Upper lobe of left lung (tissue), 6 donors: Measurements from ENCODE around the gene WDR76. TPM values are rescaled to one million over a fixed set of nuclear protein-coding genes. Genes with fewer than 3 reads are reported as not detected.

ENCODE experiments used
- ATAC-seq, 2 donors: fragments of 200-7000 bp; cut with Tn5 transposase; one replicate each; pipeline ENCODE4 v1.9.1; 2022; ENCODE audit warnings: mild to moderate bottlenecking in 2 of 2, moderate library complexity in 2 of 2; ENCODE audit not compliant: low FRiP score in 2 of 2
- DNase-seq, 2 donors: peaks; one replicate each; pipeline ENCODE4 v3.0.0-alpha.2; 2019 to 2020
- H3K27ac ChIP-seq, 4 donors: fragments of 200-600 bp; sonication (generic); one replicate each; pipeline ENCODE4 v1.5.1; 2016 to 2019
- H3K27me3 ChIP-seq, 4 donors: fragments of 200-600 bp; sonication (generic); one replicate each; pipeline ENCODE4 v1.5.1; 2017 to 2019
- H3K36me3 ChIP-seq, 4 donors: fragments of 200-600 bp; sonication (generic); one replicate each; pipeline ENCODE4 v1.5.1; 2016 to 2019
- H3K4me1 ChIP-seq, 4 donors: fragments of 200-600 bp; sonication (generic); one replicate each; pipeline ENCODE4 v1.5.1; 2018 to 2019
- H3K4me3 ChIP-seq, 4 donors: fragments of 200-600 bp; sonication (generic); one replicate each; pipeline ENCODE4 v1.5.1; 2017 to 2019; ENCODE audit warnings: mild to moderate bottlenecking in 2 of 4, moderate library complexity in 1 of 4
- H3K9me3 ChIP-seq, 4 donors: fragments of 200-600 bp; sonication (generic); one replicate each; pipeline ENCODE4 v1.5.1; 2018 to 2019
- EP300 ChIP-seq, 4 donors: sonication (generic); formaldehyde crosslinking; IDR thresholded peaks; one replicate each; pipeline ENCODE4 v1.5.1; 2017; ENCODE audit warnings: antibody characterized with exemption in 4 of 4, control low read depth in 2 of 4
- POLR2A ChIP-seq, 4 donors: fragments of 450-650 bp; IDR thresholded peaks; one replicate each; pipeline ENCODE4 v1.5.1; 2016 to 2017; ENCODE audit warnings: antibody characterized with exemption in 4 of 4, mild to moderate bottlenecking in 2 of 4
- POLR2AphosphoS5 ChIP-seq, 2 donors: sonication (generic); formaldehyde crosslinking; IDR thresholded peaks; one replicate each; pipeline ENCODE4 v1.5.1; 2017; ENCODE audit warnings: antibody characterized with exemption in 2 of 2
- WGBS, 2 donors: methylation state at CpG; one replicate each; pipeline ENCODE4 v1.1.5; 2017 to 2018; 5-methylcytosine and 5-hydroxymethylcytosine counted together
- total RNA-seq, 6 donors: library from RNA; depleted of rRNA in 4 of 6; stranded (reverse); fragments of >200 nt in 4 of 6; gene quantifications; one replicate each; pipeline versions ENCODE4 v1.1.0 to v1.2.1, GENCODE V29; 2016 to 2021
- TF ChIP-seq, protein P1 (sequence below), 6 experiments: fragments of 450-650 bp in 4 of 6; fragments of 200-600 bp in 2 of 6; sonication (generic) in 2 of 6; IDR thresholded peaks; one replicate each; pipeline ENCODE4 v1.5.1; 2016 to 2019; ENCODE audit warnings: antibody characterized with exemption in 6 of 6
- donor health status: DM: no; HTN: no; CAD: no; lungs with moderate emphysema.
- donor health status: DM: no; HTN: yes; CAD: no; lungs with severe emphysema.

WDR76 gene
- total RNA-seq, result 10 to 100 TPM in 1 of 6 donors, 1 to 10 TPM in 4, under 1 TPM in 1; 0.89 to 10.1 (median 3.4) TPM

DNA sequence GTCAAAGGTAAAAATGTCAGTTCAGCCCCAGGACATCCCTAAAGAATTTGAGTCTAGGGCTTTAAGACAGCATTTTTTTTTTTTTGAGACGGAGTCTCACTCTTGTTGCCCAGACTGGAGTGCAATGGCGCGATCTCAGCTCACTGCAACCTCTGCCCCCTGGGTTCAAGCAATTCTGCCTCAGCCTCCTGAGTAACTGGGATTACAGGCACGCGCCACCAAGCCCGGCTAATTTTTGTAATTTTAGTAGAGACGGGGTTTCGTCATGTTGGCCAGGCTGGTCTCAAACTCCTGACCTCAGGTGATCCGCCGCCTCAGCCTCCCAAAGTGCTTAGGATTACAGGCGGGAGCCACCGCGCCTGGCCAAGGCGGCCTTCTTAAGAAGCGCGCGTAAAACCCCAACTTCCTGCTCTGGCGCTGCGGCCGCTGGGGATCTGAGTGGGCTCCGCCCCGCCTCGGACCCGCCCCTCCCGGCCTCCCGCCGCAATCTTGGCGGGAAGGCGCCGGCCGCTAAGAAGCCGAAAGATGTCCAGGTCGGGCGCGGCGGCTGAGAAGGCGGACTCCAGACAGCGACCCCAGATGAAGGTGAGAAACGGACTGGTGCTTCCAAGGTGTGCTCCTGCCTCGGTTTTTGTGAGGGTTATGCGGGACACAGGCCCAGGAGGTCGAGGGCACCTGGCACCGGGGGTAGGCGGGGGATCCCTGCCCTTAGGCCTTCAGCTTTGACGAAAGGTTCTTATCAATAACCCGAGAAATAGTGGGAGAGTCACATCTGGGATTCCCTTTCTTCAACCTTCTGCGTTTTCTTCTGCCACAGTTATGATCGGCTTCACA, at the start of gene WDR76:
Gene WDR76 (plus strand): TSS at position 495 of the 834 bp plus-strand sequence. CDS start 31 bp downstream, at position 526.
- no peaks in the 10 kb centered on the region for H3K9me3 ChIP-seq
- 9 to 10% methylated on average over 24 to 27 of the region's 48 CpGs for WGBS, 2 donors
- TF ChIP-seq POLR2AphosphoS5 (IDR thresholded peaks at IDR 0.05) (peak in 1 of 2 donors; percentile 58), EP300 (IDR thresholded peaks at IDR 0.05) (no peak), POLR2A (IDR thresholded peaks at IDR 0.05) (peak in 1 of 4 donors; percentile 47)
- TF ChIP-seq, protein P1, sequence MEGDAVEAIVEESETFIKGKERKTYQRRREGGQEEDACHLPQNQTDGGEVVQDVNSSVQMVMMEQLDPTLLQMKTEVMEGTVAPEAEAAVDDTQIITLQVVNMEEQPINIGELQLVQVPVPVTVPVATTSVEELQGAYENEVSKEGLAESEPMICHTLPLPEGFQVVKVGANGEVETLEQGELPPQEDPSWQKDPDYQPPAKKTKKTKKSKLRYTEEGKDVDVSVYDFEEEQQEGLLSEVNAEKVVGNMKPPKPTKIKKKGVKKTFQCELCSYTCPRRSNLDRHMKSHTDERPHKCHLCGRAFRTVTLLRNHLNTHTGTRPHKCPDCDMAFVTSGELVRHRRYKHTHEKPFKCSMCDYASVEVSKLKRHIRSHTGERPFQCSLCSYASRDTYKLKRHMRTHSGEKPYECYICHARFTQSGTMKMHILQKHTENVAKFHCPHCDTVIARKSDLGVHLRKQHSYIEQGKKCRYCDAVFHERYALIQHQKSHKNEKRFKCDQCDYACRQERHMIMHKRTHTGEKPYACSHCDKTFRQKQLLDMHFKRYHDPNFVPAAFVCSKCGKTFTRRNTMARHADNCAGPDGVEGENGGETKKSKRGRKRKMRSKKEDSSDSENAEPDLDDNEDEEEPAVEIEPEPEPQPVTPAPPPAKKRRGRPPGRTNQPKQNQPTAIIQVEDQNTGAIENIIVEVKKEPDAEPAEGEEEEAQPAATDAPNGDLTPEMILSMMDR (IDR thresholded peaks at IDR 0.05), result no peak
- H3K27me3 ChIP-seq, result no peaks in the 10 kb centered on the region
- H3K36me3 ChIP-seq, result no peaks in the 10 kb centered on the region
- H3K4me3 ChIP-seq, result peak within 1 kb of the TSS; percentile 51 to 69 (median 58)
- peaks cover 27 to 51% (median 36%) of the 10 kb centered on the region in 4 donors for H3K4me1 ChIP-seq
- DNase-seq, result peak; percentile 92 to 96
- peak within 1 kb of the TSS; percentile 23 to 81 (median 75) for H3K27ac ChIP-seq
- peak; percentile 90 to 95 for ATAC-seq

DNA sequence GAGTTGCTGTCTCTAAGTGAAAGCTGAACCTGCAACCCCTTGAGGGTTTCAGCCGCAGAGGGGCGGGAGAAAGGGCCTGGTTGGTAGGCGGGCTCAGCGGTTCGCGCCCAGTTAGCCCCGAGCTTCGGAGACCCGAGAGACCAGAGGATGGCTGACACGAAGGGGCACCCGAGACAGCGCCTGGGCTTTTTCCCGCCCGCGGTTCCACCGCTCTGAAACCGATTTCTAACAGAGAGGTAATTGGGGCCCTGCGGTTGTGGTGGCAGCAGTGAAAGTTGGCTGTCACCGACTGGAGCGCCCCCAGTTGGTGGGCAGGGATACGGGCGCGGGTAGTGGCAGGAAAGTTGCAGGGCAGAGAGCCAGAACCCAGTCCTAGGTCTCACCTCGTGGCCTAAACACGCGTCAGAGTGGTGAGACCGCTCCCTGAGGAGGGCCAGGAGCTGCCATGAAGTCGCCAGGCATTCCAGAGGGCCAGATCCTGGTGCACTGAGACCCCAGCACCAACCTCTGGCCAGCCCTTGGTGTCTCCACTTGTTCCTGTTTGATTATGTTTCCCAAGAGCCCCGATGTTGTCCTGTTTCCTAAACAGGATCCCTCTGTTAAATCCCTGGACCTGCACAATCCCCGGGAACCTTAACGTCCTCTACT, 49.4 kb upstream of the WDR76 start:
- peak overlapping the region; percentile 65 to 86 (median 70) for H3K4me3 ChIP-seq
- H3K27ac ChIP-seq, result peak overlapping the region; percentile 89 to 93 (median 92)
- ATAC-seq, result peak; percentile 91 to 92
- 4 to 8% methylated on average over 4 to 7 of the region's 31 CpGs for WGBS, 2 donors
- H3K9me3 ChIP-seq, result no peaks in the 10 kb centered on the region
- no peaks in the 10 kb centered on the region for H3K27me3 ChIP-seq
- peaks cover 10 to 23% (median 14%) of the 10 kb centered on the region in 4 donors for H3K4me1 ChIP-seq
- TF ChIP-seq, protein P1 (IDR thresholded peaks at IDR 0.05), result peak; percentile 73 to 91 (median 88)
- TF ChIP-seq POLR2A (IDR thresholded peaks at IDR 0.05) (no peak), POLR2AphosphoS5 (IDR thresholded peaks at IDR 0.05) (peak; percentile 26 to 62)
- peak; percentile 88 to 91 for DNase-seq
- peaks cover 8 to 19% (median 11%) of the 10 kb centered on the region in 4 donors for H3K36me3 ChIP-seq

DNA sequence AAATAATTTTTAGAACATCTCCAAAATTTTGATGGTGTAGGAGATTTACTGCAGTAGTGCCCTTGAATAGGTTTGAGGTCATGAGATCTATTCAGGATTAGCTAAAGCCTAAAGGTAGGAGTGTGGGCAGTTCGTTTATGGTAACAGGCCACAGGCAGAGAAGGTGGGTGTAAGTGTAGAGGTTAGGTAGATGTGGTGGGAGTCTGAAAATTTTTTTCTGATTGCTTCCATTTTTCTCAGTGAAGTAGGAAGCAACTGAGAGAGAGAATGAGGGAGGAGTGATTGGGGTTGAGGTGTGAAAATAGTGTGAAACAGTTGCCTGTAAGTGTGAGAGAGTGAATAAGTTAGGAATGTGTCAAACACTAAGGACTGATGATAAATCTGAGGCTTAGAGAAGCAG, 47.8 kb upstream of the WDR76 start:
- no peak for DNase-seq
- Histone ChIP-seq H3K27me3 (no peaks in the 10 kb centered on the region), H3K27ac (no peak overlapping the region), H3K36me3 (peaks cover 0 to 3% (median 1%) of the 10 kb centered on the region in 4 donors), H3K4me3 (no peak overlapping the region), H3K9me3 (no peaks in the 10 kb centered on the region), H3K4me1 (peaks cover 10 to 23% (median 14%) of the 10 kb centered on the region in 4 donors)
- no peak for ATAC-seq
- WGBS, 2 donors, result 76 to 100% methylated on average over 1 of the region's 1 CpG
- TF ChIP-seq POLR2A (IDR thresholded peaks at IDR 0.05) (no peak), EP300 (IDR thresholded peaks at IDR 0.05) (no peak), POLR2AphosphoS5 (IDR thresholded peaks at IDR 0.05) (no peak)
- TF ChIP-seq, protein P1 (IDR thresholded peaks at IDR 0.05), result no peak

DNA sequence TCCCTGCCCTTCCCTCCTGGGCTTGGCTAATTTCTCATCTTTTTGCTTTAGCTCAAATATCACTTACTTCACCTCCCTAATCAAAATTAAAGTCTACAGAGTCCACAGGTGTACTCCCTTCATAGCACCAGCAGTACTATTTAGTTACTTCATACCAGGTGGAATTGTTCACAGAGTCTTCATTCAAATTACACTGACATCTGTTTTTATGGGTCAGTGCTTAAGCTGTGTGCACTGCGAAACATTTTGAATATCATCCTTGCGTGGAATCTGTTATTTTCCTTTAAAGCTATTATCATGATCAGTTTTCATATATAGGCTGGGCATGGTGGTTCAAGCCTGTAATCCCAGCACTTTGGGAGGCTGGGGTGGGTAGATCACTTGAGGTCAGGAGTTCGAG, 37.4 kb upstream of the WDR76 start:
- 94 to 98% methylated on average over 3 of the region's 3 CpGs for WGBS, 2 donors
- peaks cover 13 to 21% (median 16%) of the 10 kb centered on the region in 4 donors for H3K4me1 ChIP-seq
- peaks cover 0 to 10% (median 7%) of the 10 kb centered on the region in 4 donors for H3K36me3 ChIP-seq
- DNase-seq, result no peak
- H3K27ac ChIP-seq, result no peak overlapping the region
- H3K4me3 ChIP-seq, result no peak overlapping the region
- TF ChIP-seq, protein P1 (IDR thresholded peaks at IDR 0.05), result no peak
- no peak for TF ChIP-seq POLR2AphosphoS5 (IDR thresholded peaks at IDR 0.05)
- no peak for TF ChIP-seq EP300 (IDR thresholded peaks at IDR 0.05)
- TF ChIP-seq POLR2A (IDR thresholded peaks at IDR 0.05), result no peak
- no peaks in the 10 kb centered on the region for H3K27me3 ChIP-seq
- no peak for ATAC-seq
- H3K9me3 ChIP-seq, result no peaks in the 10 kb centered on the region
